Right renal cortex interstitium (tissue), 3 donors: Measurements from ENCODE around the gene CTSK. TPM values are rescaled to one million over a fixed set of nuclear protein-coding genes. Genes with fewer than 3 reads are reported as not detected.
"Not testable (repeated sequence)": the region's sequence is repeated elsewhere in the genome, so short reads cannot be mapped to it uniquely, and the experiment has no call there.

Source experiments
- DNase-seq, 3 donors: peaks; one replicate each; pipeline ENCODE4 v3.0.0-alpha.2; 2013; ENCODE audit warnings: low read depth in 3 of 3, low spot score in 2 of 3
- polyA plus RNA-seq, 3 donors: library from polyadenylated mRNA; unstranded; fragments of 120-200 nt; gene quantifications; one replicate each; pipeline ENCODE4 v1.2.1, GENCODE V29; 2013; ENCODE audit not compliant: insufficient read length in 3 of 3

The CTSK gene
- 10 to 100 TPM; 15.7 to 29.3 (median 26.8) TPM for polyA plus RNA-seq

DNA sequence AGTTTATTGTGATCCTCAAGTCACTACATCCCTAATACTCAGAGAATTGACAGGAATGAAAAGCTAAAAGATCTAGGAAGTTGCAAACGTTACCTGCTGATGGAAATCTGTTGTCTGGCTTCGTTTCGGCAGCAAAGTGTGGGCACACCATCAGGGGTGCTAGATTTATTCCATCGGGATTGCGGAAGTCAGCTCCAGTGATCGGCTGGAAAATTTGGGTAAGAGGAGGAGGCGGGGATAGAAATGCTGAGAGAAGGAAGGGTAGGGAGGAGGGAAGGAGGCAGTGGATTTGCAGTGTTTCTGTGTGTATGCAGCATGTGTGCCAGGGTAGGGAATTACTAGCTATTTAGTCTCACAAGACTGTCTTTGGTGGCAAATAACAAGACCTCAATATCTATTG, at the start of gene CTSK:
TSS of gene CTSK (minus strand) at position 140 of the 400 bp plus-strand sequence. CDS start 1,455 bp downstream, outside the sequence.
- DNase-seq = no peak

DNA sequence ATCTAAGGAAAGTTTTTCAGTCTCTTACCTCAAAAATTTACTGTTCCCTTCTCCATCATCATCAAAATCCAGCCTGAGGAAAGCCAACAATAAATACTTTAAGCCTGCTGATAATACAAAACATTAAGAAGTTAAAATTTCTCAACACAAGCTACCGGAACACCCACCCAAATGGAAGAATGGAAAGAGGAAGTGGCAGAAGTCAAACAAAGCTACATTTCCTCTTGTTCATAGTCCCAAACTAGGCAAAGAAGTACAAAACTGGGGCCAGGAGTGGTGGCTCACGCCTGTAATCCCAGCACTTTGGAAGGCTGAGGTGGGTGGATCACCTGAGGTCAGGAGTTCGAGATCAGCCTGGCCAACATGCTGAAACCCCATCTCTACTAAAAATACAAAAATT, 44.7 kb upstream of the CTSK start:
- not testable (repeated sequence) for DNase-seq

DNA sequence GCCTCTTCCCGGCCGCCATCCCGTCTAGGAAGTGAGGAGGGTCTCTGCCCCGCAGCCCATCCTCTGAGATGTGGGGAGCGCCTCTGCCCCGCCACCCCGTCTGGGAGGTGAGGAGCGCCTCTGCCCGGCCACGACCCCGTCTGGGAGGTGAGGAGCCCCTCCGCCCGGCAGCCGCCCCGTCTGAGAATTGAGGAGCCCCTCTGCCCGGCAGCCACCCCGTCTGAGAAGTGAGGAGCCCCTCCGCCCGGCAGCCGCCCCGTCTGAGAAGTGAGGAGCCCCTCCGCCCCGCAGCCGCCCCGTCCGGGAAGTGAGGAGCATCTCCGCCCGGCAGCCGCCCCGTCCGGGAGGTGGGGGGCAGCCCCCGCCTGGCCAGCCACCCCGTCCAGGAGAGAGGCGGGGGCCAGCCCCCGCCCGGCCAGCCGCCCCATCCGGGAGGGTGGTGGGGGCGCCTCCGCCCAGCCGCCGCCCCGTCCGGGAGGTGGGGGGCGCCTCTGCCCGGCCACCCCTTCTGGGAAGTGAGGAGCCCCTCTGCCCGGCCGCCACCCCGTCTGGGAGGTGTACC, 42.8 kb upstream of the CTSK start:
- not testable (repeated sequence) for DNase-seq

DNA sequence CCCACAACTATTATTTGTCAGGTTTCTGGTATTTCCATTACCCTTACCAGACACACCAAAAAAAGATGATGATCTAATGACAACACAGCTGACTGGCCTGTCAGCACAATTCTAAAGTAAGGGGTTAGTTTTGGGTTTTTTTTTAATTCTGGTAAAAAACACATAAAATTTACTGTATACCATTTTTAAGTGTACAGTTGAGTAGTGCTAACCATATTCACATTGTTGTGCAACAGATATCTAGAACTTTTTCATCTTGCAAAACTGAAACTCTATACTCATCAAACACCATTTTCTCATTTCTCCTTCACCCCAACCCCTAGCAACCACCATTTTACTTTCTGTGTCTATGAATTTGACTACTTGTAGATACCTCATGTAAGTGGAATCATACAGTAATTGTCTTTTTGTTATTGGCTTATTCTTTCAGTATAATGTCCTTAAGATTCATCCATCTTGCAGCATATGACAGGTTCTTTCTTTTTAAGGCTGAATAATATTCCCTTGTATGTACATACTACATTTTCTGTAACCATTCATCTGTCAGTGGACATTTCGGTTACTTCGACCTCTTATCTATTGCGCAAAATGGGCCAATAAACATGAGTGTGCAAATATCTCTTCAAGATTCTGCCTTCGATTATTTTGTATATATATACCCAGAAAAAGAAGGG, 38.5 kb upstream of the CTSK start:
- DNase-seq = no peak

DNA sequence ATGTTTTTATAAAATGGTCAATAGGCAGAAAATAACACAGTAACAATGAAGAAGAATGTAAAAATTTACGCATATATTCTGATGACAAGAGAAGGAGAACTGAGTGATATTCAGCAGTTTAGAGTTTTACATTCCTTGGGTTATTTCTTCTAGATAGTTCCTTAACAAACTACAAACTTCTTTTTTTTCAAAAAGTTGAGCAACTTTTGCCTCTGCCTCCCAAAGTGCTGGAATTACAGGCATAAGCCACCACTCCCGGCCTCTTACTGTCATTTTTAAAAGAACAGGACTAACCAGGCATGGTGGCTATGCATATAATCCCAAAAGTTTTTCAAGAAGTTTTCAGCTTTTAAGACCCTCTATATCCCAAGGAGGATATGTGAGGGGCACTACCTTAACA, 35.4 kb upstream of the CTSK start:
- DNase-seq = no peak

DNA sequence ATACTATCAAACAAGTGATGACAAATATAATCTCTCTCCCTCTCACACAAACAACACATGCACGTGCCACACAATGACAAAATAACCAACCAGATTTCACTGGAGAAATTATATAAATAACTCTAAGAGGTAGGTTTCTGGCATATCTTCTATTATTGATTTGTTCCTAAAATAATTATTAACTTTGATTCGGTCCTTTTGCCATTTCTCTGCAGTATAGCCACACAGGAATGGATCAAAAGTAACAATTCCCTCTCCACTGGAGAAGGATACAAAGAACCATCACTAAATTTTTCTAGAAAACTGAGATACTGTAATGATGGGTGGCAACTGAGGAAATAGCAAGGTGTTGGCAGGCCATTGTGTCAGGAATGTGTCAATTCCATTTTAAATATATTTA, 34.9 kb upstream of the CTSK start:
- DNase-seq = no peak

DNA sequence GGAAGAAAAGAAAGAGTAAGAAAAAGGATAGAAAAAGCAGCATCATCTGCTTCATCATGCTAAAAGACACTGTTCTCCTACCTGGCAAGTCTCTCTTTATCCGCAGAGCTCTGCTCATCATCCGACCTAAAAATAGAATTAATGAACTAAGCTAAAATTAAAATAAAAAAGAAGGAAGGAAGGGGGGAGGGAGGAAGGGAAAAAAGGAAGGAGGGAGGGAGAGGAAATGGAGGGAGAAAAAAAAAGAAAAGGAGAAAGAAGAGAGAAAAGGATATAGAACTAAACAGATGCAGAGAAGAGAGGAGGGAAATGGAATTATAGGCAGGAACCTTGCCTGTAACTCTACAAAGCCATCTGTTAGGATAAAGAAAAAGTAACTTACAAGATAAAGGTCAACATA, 34.3 kb upstream of the CTSK start:
- DNase-seq = no peak

DNA sequence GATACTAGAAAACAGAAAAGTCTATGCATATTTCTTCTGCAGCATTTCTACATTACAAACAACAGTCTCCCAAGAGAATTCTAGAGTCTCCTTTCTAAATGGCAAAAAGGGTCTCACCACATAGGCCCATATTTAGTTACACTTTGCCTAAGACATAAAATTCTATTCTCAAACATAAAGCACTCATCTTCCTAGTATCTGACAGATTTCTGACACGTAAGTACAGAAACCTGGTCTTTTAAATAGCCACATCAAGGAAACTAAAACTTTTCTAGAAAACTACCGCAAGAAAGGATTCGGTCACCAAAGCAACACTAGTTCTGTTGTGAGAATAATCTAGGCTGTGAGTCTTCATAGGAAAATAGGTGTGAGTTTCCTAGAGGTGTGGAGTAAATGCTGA, 33.6 kb upstream of the CTSK start:
- no peak for DNase-seq

DNA sequence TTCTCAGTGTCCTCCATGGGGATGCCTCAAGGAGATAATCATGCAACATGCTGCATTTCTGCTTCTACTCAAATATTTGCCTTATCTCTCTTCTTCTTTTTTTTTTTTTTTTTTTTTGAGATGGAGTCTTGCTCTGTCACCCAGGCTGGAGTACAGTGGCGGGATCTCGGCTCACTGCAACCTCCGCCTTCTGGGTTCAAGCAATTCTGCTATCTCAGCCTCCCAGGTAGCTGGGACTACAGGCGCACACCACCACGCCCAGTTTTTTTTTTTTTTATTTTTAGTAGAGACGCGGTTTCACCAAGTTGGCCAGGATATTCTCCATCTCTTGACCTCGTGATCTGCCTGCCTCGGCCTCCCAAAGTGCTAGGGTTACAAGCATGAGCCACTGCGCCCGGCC, 32.8 kb upstream of the CTSK start:
- DNase-seq = not testable (repeated sequence)

DNA sequence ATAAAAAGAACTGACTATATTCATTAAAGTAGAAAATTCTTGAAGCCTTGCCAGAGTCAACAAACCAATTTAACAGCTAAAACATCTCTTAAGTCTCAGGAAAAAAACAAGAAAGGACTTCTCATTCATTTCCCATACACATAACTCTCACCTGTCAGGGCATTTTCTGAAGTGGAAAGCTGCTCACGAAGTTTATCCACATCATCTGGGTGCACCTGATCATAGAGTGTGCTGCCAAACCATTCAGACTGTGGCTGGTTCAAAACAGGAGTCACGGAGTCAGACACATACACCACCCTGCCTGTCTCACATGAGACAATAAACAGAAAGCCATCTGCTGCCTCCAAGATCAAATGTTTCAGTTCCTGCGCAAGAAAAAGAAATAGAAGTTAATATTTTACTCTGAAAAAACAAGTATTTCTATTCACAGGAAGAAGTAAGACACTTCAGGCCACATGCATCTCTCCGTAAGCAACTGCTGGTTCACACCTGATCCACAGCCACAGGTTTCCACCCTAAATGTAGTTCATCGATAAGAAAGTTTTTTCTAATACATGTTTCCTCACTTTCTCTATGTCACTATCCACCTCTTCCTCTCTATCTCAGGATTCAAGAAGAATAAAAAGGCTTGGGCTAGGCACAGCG, 28.2 kb upstream of the CTSK start:
- DNase-seq = no peak

DNA sequence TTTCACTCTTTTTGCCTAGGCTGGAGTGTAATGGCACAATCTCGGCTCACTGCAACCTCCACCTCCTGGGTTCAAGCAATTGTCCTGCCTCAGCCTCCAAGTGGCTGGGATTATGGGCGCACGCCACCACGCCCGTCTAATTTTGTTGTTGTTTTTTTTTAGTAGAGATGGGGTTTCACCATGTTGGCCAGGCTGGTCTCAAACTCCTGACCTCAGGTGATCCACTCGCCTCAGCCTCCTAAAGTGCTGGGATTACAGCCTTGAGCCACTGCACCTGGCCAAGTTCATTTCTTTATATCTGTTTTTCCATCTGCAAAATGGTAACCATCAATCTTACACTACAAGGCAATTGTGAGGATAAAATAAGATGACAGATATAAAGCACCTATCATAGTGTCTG, 25.9 kb upstream of the CTSK start:
- DNase-seq = not testable (repeated sequence)

DNA sequence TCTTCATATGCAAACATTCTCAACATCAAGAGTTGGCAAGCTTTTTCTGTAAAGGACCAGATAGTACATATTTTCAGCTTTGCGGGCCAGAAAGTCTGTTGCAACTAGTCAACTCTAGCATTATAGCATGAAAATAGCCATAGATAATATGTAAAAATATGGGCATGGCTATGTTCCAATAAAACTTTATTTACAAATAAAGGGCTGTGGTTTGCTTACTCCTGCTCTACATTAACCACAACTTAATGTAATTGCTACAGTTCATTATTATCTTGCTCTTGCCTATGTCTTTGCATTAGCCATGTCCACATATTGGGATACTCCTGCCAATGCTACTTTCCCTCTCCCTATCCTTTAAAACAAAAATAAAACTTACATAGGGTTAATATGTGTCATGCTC, 24.5 kb upstream of the CTSK start:
- DNase-seq = no peak

DNA sequence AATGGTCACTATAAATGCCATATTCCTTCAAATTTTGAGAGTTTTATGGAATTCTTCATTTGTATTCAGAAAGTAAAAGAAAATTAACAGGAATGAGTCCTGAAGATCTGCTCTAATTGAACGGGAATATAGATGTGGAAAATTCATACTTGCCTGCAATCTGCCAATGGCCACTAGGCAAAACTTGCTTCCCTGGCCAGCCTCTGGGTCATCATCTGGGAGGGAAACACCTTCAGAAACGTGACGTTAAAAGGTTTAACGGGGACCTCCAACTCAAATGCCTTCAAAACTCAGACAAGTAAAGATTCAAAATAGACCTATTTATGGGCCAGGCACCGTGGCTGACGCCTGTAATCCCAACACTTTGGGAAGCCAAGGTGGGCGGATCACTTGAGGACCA, 21.7 kb upstream of the CTSK start:
- DNase-seq = no peak

DNA sequence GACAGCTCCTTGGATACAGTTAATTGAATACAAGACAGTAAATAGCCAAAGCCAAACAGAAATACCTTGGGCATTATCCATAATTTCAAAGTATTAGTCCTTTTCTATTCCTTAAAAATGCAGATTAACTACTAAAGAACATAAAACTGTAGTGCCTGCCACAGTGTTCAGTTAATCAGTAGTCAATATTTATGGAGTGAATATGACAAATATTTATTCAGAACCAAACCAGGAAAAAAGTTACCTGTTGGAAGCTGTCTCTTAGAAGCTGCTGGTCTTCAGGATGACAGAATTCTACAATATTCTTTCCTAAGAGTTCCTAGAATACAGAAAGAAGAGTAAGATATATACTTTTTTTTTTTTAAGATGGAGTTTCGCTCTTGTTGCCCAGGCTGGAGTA, 18.2 kb upstream of the CTSK start:
- DNase-seq = no peak

DNA sequence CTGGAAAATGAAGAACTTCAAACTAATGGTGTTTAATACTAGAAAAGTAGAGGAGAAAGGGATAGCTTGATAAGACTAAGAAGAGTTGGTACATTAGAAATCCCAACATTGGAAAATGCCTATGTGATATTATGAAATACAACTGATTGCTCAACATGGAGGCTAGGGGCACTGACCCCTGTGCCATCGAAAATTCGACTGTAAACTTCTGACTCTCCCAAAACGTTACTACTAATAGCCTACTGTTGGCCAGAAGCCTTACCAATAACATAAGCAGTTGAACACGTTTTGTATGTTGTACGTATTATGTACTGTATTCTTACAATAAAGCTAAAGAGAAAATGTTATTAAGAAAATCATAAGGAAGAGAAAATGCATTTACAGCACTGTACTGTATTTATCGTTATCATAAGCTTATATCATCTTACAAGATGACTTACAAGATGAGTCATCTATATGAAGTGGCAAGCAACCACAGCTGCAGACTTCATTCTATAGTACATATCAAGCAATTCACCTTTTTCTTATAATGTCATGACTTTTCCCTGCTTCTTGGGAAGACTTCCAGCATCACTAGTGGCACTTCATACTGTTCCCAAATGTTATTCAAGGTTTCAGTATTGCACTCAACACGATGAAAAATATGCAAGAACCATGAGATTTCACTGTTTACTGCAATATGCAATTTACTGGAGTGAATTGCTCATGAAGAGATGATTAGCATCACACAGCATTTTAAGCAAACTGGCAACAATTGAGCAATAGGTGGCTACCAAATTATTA, 12.9 kb upstream of the CTSK start:
- no peak for DNase-seq

DNA sequence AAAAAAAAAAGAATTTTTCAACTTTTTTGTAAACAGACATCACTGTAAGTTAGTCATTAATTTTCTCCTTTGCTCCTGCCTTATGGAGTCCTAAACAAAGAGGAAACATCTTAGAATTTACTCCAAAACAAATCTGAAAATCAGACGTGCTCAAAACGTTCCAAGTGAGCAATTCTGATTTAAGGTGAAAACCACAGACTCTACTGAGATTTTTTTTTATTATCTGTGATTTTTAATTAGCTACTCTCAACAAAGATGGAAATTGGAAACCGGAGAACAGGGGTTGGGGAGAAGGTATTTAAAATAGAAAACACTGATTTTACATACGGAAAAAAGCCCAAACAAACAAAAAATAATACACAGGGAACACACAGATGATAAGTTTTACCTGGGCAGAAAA, 7.8 kb upstream of the CTSK start:
- DNase-seq = no peak

DNA sequence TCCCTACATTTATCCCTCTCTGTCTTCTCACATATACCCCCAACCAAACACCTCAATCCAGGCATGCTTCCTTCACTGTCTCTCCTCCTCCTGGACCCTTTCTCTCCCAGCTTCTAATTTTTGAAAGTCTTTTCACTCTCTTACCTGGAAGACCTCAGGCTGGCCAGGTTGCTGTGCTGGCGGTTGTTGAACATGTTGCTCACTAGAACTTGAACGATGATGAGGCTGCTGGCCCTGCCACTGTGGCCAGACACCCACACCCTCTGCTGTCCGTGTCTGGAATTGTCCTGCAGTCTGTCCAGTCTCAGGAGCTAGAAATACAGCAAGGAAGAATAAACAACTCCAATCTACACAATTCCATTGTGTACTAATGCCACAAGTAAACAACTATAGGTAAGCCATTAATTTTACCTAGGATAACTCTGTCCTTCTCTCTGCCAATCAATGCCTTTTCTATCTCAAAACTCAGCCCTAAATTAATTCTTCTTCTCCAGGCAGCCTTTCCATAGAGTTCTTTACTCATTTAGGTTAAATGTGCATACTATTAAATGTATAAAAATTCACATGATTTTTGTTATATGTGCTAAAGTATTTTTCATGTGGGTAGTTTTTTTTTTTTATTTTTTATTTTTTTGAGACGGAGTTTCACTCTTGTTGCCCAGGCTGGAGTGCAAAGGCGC, 5.1 kb upstream of the CTSK start:
- no peak for DNase-seq

DNA sequence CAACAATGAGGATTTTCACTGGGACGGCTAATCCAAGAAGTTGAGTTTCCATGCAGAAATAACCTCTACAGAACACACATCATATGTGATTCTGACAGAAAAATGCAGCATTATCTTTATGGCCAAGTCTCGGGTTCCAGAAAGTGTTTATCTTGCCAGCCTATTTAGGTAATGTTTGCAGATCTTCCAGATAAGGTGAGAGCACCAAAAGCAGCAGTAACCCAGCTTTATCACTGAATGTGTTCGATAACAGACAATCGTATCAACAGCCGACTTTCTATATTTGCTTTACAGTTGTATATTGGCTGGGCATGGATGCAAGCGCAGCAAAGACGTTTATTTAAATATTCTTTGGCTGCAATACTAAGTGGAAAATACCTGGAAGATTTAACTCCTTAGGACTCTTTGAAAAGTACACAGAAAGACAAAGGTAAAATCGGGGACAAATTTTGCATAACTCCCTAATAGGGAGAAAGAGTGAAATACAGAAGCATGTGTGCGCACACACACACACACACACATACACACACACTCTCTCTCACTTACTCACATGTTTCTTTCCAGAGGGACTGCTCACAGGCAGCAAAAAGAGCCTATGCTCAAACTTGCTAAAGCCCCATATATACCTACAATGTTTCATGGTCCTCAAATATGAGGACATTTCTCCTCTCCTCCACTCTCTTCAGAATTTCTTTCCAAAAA, 3.0 kb upstream of the CTSK start:
- DNase-seq = no peak

DNA sequence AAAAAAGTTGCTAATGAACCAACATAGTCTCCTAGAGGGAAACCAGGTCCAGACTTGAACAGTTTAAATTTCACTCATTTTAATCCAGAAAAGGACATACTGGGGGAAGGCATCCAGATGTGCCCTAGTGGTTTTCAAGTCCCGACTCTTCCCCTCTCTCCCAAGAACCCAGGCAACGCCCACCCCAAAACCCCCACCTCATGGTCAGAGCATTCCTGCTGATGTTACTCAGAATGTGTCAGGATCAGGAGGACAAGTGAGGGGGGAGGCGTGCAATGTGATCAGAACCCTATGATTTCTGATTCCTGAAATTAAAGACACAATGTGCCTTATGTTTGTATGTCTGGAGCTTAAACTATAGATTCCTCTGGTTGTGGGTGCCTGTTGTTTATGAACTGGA, 1.6 kb upstream of the CTSK start:
- DNase-seq = no peak

DNA sequence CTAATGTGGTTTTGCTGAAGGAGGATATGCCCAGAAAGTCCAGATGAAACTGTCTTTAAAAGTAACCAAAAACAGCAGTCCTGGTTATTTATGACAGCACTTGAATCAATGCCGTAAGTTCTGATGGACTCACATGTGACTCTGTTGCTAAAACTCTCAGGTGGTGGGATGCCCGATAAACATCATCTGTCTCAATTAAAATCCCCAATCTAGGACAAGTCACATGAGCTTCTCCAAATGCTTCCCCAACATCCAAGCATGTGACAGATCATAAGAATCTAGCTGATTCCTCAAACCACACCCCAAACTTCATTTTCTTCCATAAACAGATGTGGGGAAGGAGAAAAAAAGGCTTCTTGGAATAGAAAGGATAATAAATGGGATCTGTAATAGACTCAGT, 786 bp upstream of the CTSK start:
- no peak for DNase-seq
